Neural cell (in vitro differentiated cells): ENCODE results near the gene MYO7B.

Experiments used
- CTCF ChIP-seq: fragments of 450-650 bp; IDR thresholded peaks from 2 replicates; pipeline ENCODE4 v1.5.1; 2014; ENCODE audit warnings: antibody characterized with exemption, mild to moderate bottlenecking, moderate library complexity; ENCODE audit not compliant: poor library complexity, severe bottlenecking
- EP300 ChIP-seq: fragments of 450-650 bp; conservative IDR thresholded peaks from 2 replicates; pipeline ENCODE4 v1.6.1; 2014; ENCODE audit warnings: antibody characterized with exemption, mild to moderate bottlenecking, moderate library complexity; ENCODE audit not compliant: poor library complexity, severe bottlenecking
- MXI1 ChIP-seq: fragments of 450-650 bp; conservative IDR thresholded peaks from 2 replicates; pipeline ENCODE4 v1.6.1; 2014; ENCODE audit warnings: antibody characterized with exemption, mild to moderate bottlenecking; ENCODE audit not compliant: poor library complexity, severe bottlenecking

GRCh38 chr2:127651971-127652550, 116.6 kb downstream of the MYO7B start:
- TF ChIP-seq MXI1, result no peak
- TF ChIP-seq EP300, result no peak
- no peak for TF ChIP-seq CTCF
